Calu3 (cell line): ENCODE data around the gene ZFR. TPM values are rescaled to one million over a fixed set of nuclear protein-coding genes. Genes with fewer than 3 reads are reported as not detected.

ENCODE experiments used
- BruUV-seq: library from RNA; stranded (reverse); fragments of 400-500 nt; replicated peaks from 2 replicates; lab custom pipeline; 2021; lab: Mats Ljungman, UMichigan
- CTCF ChIA-PET: fragments of 300-600 bp; sonication (Branson Sonifier 250); formaldehyde crosslinking; loops from one replicate; lab custom pipeline; 2022; ENCODE audit warnings: antibody characterized with exemption; lab: Charles Lee
- DNase-seq: peaks from one replicate; pipeline ENCODE4 v3.0.0; 2022
- H3K27ac Mint-ChIP-seq: one replicate; pipeline ENCODE4 v1.8.0; 2022; ENCODE audit warnings: mixed read lengths; ENCODE audit not compliant: unreplicated experiment
- H3K27me3 Mint-ChIP-seq: one replicate; pipeline ENCODE4 v1.8.0; 2022; ENCODE audit warnings: mixed read lengths; ENCODE audit not compliant: unreplicated experiment
- H3K36me3 Mint-ChIP-seq: one replicate; pipeline ENCODE4 v1.8.0; 2022; ENCODE audit warnings: mild to moderate bottlenecking, moderate library complexity, mixed read lengths; ENCODE audit not compliant: insufficient read depth, unreplicated experiment
- H3K4me1 Mint-ChIP-seq: one replicate; pipeline ENCODE4 v1.8.0; 2022; ENCODE audit warnings: mild to moderate bottlenecking, low read depth, mixed read lengths; ENCODE audit not compliant: unreplicated experiment
- H3K4me3 Mint-ChIP-seq: one replicate; pipeline ENCODE4 v1.8.0; 2022; ENCODE audit warnings: mild to moderate bottlenecking, low read depth, moderate library complexity, mixed read lengths; ENCODE audit not compliant: unreplicated experiment
- H3K9me3 Mint-ChIP-seq: one replicate; pipeline ENCODE4 v1.8.0; 2022; ENCODE audit warnings: low read depth, mixed read lengths; ENCODE audit not compliant: unreplicated experiment
- intact Hi-C: fragments of 100-400 bp; cut with micrococcal nuclease; formaldehyde crosslinking; loops from one replicate; pipeline ENCODE4 v1.10.0; 2022; ENCODE audit not compliant: unreplicated experiment
- total RNA-seq: library from RNA; stranded (reverse); gene quantifications from 2 replicates; pipeline ENCODE4 v1.2.3, GENCODE V29; 2022
- TF ChIP-seq, protein P1 (sequence below): fragments of 200-600 bp; IDR thresholded peaks from one replicate; pipeline ENCODE4 v1.8.0; 2022; ENCODE audit warnings: antibody characterized with exemption; ENCODE audit not compliant: unreplicated experiment

ZFR gene
- total RNA-seq, 1 experiment from 2014 or later: 63.4 TPM

DNA sequence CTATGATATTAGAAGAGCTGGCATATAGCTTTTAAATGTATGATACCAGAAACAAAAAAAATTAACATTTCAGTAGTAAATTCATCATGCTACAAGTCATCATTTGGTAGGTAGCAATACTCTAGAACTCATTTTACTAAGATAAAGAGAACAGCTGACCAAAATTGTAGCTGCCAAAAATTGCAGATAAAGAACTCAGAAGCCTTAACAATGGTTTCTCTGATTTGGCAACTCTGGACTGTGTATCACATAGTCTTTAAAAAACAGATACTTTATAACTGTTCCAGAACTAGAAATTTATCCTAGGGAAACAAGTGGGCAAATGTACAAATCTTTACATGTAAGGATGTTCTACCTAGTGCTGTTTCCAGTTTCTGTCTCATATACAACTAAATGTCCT is 33.9 kb downstream of the ZFR start:
- DNase-seq: no peak
- H3K36me3 Mint-ChIP-seq: peaks cover 35% of the 10 kb centered on the region
- intact Hi-C loops: no loop called here
- H3K4me1 Mint-ChIP-seq: no peaks in the 10 kb centered on the region
- H3K27ac Mint-ChIP-seq: no peak overlapping the region
- no TSS peak for BruUV-seq
- H3K4me3 Mint-ChIP-seq: no peak overlapping the region
- CTCF ChIA-PET: no interaction called here
- TF ChIP-seq, protein P1, sequence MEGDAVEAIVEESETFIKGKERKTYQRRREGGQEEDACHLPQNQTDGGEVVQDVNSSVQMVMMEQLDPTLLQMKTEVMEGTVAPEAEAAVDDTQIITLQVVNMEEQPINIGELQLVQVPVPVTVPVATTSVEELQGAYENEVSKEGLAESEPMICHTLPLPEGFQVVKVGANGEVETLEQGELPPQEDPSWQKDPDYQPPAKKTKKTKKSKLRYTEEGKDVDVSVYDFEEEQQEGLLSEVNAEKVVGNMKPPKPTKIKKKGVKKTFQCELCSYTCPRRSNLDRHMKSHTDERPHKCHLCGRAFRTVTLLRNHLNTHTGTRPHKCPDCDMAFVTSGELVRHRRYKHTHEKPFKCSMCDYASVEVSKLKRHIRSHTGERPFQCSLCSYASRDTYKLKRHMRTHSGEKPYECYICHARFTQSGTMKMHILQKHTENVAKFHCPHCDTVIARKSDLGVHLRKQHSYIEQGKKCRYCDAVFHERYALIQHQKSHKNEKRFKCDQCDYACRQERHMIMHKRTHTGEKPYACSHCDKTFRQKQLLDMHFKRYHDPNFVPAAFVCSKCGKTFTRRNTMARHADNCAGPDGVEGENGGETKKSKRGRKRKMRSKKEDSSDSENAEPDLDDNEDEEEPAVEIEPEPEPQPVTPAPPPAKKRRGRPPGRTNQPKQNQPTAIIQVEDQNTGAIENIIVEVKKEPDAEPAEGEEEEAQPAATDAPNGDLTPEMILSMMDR: no peak
- no peaks in the 10 kb centered on the region for H3K27me3 Mint-ChIP-seq
- no peaks in the 10 kb centered on the region for H3K9me3 Mint-ChIP-seq

DNA sequence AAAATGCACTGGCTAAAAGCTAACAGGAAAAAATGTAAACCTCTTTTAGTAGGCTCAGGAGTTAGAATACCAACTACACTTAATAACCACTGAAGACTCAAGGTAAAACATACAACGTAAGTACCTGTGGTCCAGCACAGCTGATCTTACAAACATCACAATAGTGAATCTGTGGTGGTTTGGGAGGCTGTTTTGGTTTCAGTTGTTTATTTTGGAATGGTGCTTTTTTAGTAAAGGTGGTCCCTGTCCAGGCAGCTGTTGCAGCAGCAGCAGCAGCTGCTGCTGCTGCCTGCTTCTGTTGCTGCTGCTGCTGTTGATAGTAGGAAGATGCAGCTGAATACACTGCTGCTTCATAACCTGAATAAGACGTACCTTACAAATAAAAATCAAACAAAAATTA is 37.9 kb downstream of the ZFR start:
- Mint-ChIP-seq H3K36me3 (peaks cover 50% of the 10 kb centered on the region), H3K4me3 (no peak overlapping the region), H3K9me3 (no peaks in the 10 kb centered on the region), H3K4me1 (no peaks in the 10 kb centered on the region), H3K27ac (no peak overlapping the region), H3K27me3 (no peaks in the 10 kb centered on the region)
- BruUV-seq: no TSS peak
- CTCF ChIA-PET: no interaction called here
- TF ChIP-seq, protein P1: no peak
- intact Hi-C loops: loop anchor here (10.0 kb wide), 1 partner anchor 188 kb away; no protein-coding TSS in a partner anchor
- DNase-seq: no peak

DNA sequence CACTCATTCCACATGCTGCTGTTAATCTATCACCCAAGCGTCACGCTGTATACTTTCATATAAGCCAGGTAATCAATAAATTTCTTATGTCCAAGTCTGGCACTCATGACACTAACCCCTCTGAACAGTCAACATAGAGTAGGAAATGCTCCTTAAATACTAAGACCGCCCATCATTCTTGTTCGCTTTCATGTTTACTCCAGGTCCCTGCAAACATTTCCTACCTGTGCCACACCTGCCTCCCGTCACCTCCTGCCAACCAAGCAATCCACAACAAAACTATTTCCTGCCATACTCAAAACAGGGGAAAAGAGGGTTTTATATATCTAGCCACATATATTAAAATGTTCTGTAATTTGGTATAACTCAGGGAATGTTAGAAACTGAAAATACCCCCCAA is 39.0 kb downstream of the ZFR start:
- intact Hi-C loops: loop anchor here (10.0 kb wide), 1 partner anchor 189 kb away; no protein-coding TSS in a partner anchor
- DNase-seq: no peak
- no TSS peak for BruUV-seq
- Mint-ChIP-seq H3K4me3 (no peak overlapping the region), H3K36me3 (peaks cover 55% of the 10 kb centered on the region), H3K9me3 (no peaks in the 10 kb centered on the region), H3K27me3 (no peaks in the 10 kb centered on the region), H3K4me1 (no peaks in the 10 kb centered on the region), H3K27ac (no peak overlapping the region)
- TF ChIP-seq, protein P1: no peak
- CTCF ChIA-PET: no interaction called here

DNA sequence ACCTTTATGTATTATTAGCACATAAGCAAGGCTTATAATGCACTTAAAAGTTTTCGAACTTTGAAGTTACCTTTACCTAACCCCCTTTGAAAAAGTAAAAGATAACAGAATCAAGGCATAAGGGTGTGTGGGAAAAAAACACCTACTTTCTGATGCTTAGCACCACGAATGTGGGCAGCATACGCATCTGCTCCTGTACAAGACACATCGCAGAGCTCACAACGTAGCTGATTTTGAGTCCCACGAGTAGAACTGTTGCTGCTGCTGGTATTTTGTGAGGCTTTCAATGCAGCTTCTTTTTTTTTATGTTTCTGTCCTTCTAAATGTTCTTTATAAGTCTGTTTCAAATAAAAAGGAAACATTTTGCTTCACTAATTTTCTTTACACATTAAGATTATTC is 40.8 kb downstream of the ZFR start:
- Mint-ChIP-seq H3K9me3 (no peaks in the 10 kb centered on the region), H3K4me3 (no peak overlapping the region), H3K36me3 (peaks cover 54% of the 10 kb centered on the region), H3K27ac (no peak overlapping the region), H3K4me1 (no peaks in the 10 kb centered on the region), H3K27me3 (no peaks in the 10 kb centered on the region)
- intact Hi-C loops: loop anchor here (10.0 kb wide), 1 partner anchor 191 kb away; no protein-coding TSS in a partner anchor
- DNase-seq: no peak
- CTCF ChIA-PET: no interaction called here
- TSS peak; percentile 27 for BruUV-seq
- TF ChIP-seq, protein P1: no peak
